AG09309 (cell line): ENCODE results near the gene YKT6.

ENCODE experiments used
- DNase-seq: peaks from one replicate; pipeline ENCODE4 v3.0.0-alpha.2; 2010; ENCODE audit warnings: low read depth
- H3K4me3 ChIP-seq: 2 replicates; pipeline ENCODE4 v1.5.1; 2011; ENCODE audit warnings: mild to moderate bottlenecking, low read depth, low read length, moderate library complexity; ENCODE audit not compliant: control insufficient read depth
- CTCF ChIP-seq: IDR thresholded peaks from 2 replicates; pipeline ENCODE4 v1.5.1; 2011; ENCODE audit warnings: mild to moderate bottlenecking, low read depth, low read length, inconsistent platforms; ENCODE audit not compliant: insufficient read depth, control insufficient read depth; ENCODE audit errors: missing control alignments

The YKT6 gene

GRCh38 chr7:44232396-44232795 is 31.6 kb downstream of the YKT6 start:
- no peak for DNase-seq
- no peak overlapping the region for H3K4me3 ChIP-seq
- TF ChIP-seq CTCF = no peak

- no peak overlapping the region for H3K4me3 ChIP-seq
- no peak for DNase-seq
- TF ChIP-seq CTCF = no peak
Observed at GRCh38 chr7:44232901-44233715, 32.3 kb downstream of the YKT6 start.

GRCh38 chr7:44235066-44235465 is 34.3 kb downstream of the YKT6 start:
- no peak overlapping the region for H3K4me3 ChIP-seq
- DNase-seq = no peak
- TF ChIP-seq CTCF = no peak

GRCh38 chr7:44235582-44236332 is 35.0 kb downstream of the YKT6 start:
- no peak overlapping the region for H3K4me3 ChIP-seq
- TF ChIP-seq CTCF = peak; percentile 1
- DNase-seq = no peak

- peak; percentile 0 for TF ChIP-seq CTCF
- DNase-seq = no peak
- H3K4me3 ChIP-seq = no peak overlapping the region
Observed at GRCh38 chr7:44236333-44236728, 35.6 kb downstream of the YKT6 start.

GRCh38 chr7:44237696-44238095 is 36.9 kb downstream of the YKT6 start:
- DNase-seq = no peak
- H3K4me3 ChIP-seq = no peak overlapping the region
- no peak for TF ChIP-seq CTCF
